ENCODE results near the gene FGF11. TPM values are rescaled to one million over a fixed set of nuclear protein-coding genes. Genes with fewer than 3 reads are reported as not detected.

Gene FGF11
- total and polyA plus RNA-seq, 12 donors, result 10.2 to 76.7 (median 22.2) TPM

GRCh38 chr17:7438656-7439460 lies 454 bp upstream of the FGF11 start:
- H3K36me3 ChIP-seq (replicated peaks in 1 of 2), result no peaks in the 10 kb centered on the region
- no peak for TF ChIP-seq POLR2A (IDR thresholded peaks at IDR 0.05)
- TF ChIP-seq CTCF (IDR thresholded peaks at IDR 0.05), result no peak
- H3K27ac ChIP-seq, result peak overlapping the region in 4 of 5 donors; percentile 78 to 94 (median 89)
- no peaks in the 10 kb centered on the region for H3K9me3 ChIP-seq (replicated peaks in 1 of 3)
- peak overlapping the region in 2 of 4 donors; percentile 54 to 62 for H3K4me3 ChIP-seq
- intact Hi-C loops (cut with DNase I), result loop anchor here (5.0 kb wide), 2 partner anchors 38 to 123 kb away; partner anchors contain the start of genes SENP3 (in 1 of the 2) and ZBTB4 (in 1 of the 2)
- no peaks in the 10 kb centered on the region for H3K27me3 ChIP-seq
- H3K4me1 ChIP-seq (replicated peaks in 1 of 2), result peaks cover 52 to 53% of the 10 kb centered on the region in 2 donors
- DNase-seq, result no peak
- WGBS, 4 donors, result 44 to 52% (median 46%) methylated on average over 11 of the region's 11 CpGs

GRCh38 chr17:7440113-7440833 lies 961 bp downstream of the FGF11 start:
- intact Hi-C loops (cut with DNase I), result no loop called here
- no peaks in the 10 kb centered on the region for H3K36me3 ChIP-seq (replicated peaks in 1 of 2)
- H3K27ac ChIP-seq, result peak overlapping the region; percentile 65 to 94 (median 87)
- peaks cover 59 to 60% of the 10 kb centered on the region in 2 donors for H3K4me1 ChIP-seq (replicated peaks in 1 of 2)
- H3K27me3 ChIP-seq, result no peaks in the 10 kb centered on the region
- DNase-seq, result peak; percentile 86 to 93 (median 90)
- H3K9me3 ChIP-seq (replicated peaks in 1 of 3), result no peaks in the 10 kb centered on the region
- WGBS, 4 donors, result 0 to 3% (median 1%) methylated on average over 15 to 46 of the region's 46 CpGs
- H3K4me3 ChIP-seq, result peak overlapping the region in 2 of 4 donors; percentile 50 to 62
- TF ChIP-seq POLR2A (IDR thresholded peaks at IDR 0.05) (peak in 1 of 2 donors; percentile 51), CTCF (IDR thresholded peaks at IDR 0.05) (no peak)

- intact Hi-C loops (cut with DNase I), result no loop called here
- Histone ChIP-seq H3K27me3 (no peaks in the 10 kb centered on the region), H3K36me3 (replicated peaks in 1 of 2) (no peaks in the 10 kb centered on the region), H3K27ac (peak overlapping the region; percentile 65 to 94 (median 87)), H3K9me3 (replicated peaks in 1 of 3) (no peaks in the 10 kb centered on the region), H3K4me3 (peak overlapping the region in 2 of 4 donors; percentile 50 to 62), H3K4me1 (replicated peaks in 1 of 2) (peaks cover 55 to 63% of the 10 kb centered on the region in 2 donors)
- DNase-seq, result peak; percentile 77 to 91 (median 88)
- TF ChIP-seq CTCF (IDR thresholded peaks at IDR 0.05) (peak in 1 of 6 experiments; percentile 24), POLR2A (IDR thresholded peaks at IDR 0.05) (no peak)
- 3 to 14% (median 7%) methylated on average over 8 to 11 of the region's 12 CpGs for WGBS, 4 donors
Observed at GRCh38 chr17:7440834-7441195, 1.5 kb downstream of the FGF11 start.

GRCh38 chr17:7441266-7441665 lies 2.0 kb downstream of the FGF11 start:
- peak in 6 of 7 donors; percentile 61 to 74 (median 71) for DNase-seq
- 27 to 59% (median 42%) methylated on average over 7 of the region's 7 CpGs for WGBS, 4 donors
- Histone ChIP-seq H3K27ac (peak overlapping the region; percentile 65 to 94 (median 87)), H3K27me3 (no peaks in the 10 kb centered on the region), H3K36me3 (replicated peaks in 1 of 2) (no peaks in the 10 kb centered on the region), H3K4me3 (no peak overlapping the region), H3K4me1 (replicated peaks in 1 of 2) (peaks cover 51 to 61% of the 10 kb centered on the region in 2 donors), H3K9me3 (replicated peaks in 1 of 3) (no peaks in the 10 kb centered on the region)
- peak in 1 of 2 donors; percentile 24 for TF ChIP-seq POLR2A (IDR thresholded peaks at IDR 0.05)
- no peak for TF ChIP-seq CTCF (IDR thresholded peaks at IDR 0.05)
- intact Hi-C loops (cut with DNase I), result no loop called here

All from adrenal gland (tissue), 12 donors.